K562 (cell line): ENCODE measurements around the gene CXCL9. TPM values are rescaled to one million over a fixed set of nuclear protein-coding genes. Genes with fewer than 3 reads are reported as not detected.

Experiments
- ELK1 ChIP-seq: sonication (generic); formaldehyde crosslinking; IDR thresholded peaks from 2 replicates; pipeline ENCODE4 v1.8.1; 2022; ENCODE audit warnings: missing genetic modification reagents
- FOXJ2 ChIP-seq: fragments of 200-800 bp; sonication (Bioruptor generic); IDR thresholded peaks from 2 replicates; pipeline ENCODE4 v1.6.1; 2016; ENCODE audit warnings: missing genetic modification characterization, missing compliant biosample characterization
- HNRNPK ChIP-seq: fragments of 200-400 bp; formaldehyde crosslinking; IDR thresholded peaks from one replicate; pipeline ENCODE4 v1.6.1; 2018; ENCODE audit warnings: mild to moderate bottlenecking, low read depth, low read length; ENCODE audit not compliant: poor library complexity, severe bottlenecking
- HNRNPUL1 ChIP-seq: fragments of 200-400 bp; formaldehyde crosslinking; IDR thresholded peaks from 2 replicates; pipeline ENCODE4 v1.6.1; 2017; ENCODE audit warnings: low read length
- MNT ChIP-seq, 2 experiments: fragments of 450-650 bp; conservative IDR thresholded peaks; 2 replicates each; pipeline ENCODE4 v1.6.1; 2017; ENCODE audit warnings: mild to moderate bottlenecking in 2 of 2, moderate library complexity in 2 of 2
- NFIX ChIP-seq: fragments of 250-450 bp; sonication (Bioruptor Pico); IDR thresholded peaks from 2 replicates; pipeline ENCODE4 v1.4.0; 2020; ENCODE audit warnings: low read depth, mild to moderate bottlenecking, moderate library complexity
- NFXL1 ChIP-seq: fragments of 450-650 bp; formaldehyde crosslinking; IDR thresholded peaks from 2 replicates; pipeline ENCODE4 v1.4.0; 2021; ENCODE audit warnings: mild to moderate bottlenecking
- SMAD4 ChIP-seq: fragments of 250-450 bp; sonication (Bioruptor Pico); conservative IDR thresholded peaks from 2 replicates; pipeline ENCODE4 v1.8.0; 2021; ENCODE audit warnings: inconsistent platforms, mild to moderate bottlenecking, moderate library complexity
- ZNF436 ChIP-seq: fragments of 250-450, 450-650 bp; sonication (Bioruptor Pico); formaldehyde crosslinking; IDR thresholded peaks from 2 replicates; pipeline ENCODE4 v1.7.0; 2020; ENCODE audit warnings: mild to moderate bottlenecking
- ZNF780A ChIP-seq: fragments of 250-450 bp; sonication (Bioruptor Pico); IDR thresholded peaks from 2 replicates; pipeline ENCODE4 v1.5.0; 2021; ENCODE audit warnings: mild to moderate bottlenecking
- polyA plus RNA-seq, 8 experiments: library from polyadenylated mRNA; depleted of rRNA in 4 of 8; stranded (reverse) in 5 of 8; unstranded in 3 of 8; fragments of >200 nt; fragmentation: Nextera tagmentation in 2 of 8; fragmentation: Illumina TruSeq in 1 of 8; extraction: Ambion mirVana in 2 of 8; extraction: Trizol in 1 of 8; gene quantifications; 2 replicates each; pipeline versions ENCODE4 v1.2.1 to v1.2.3, GENCODE V29; 2011 to 2014; ENCODE audit warnings: inconsistent platforms in 1 of 8, missing spikeins in 1 of 8
- total RNA-seq, 7 experiments: library from RNA; depleted of rRNA in 6 of 7; stranded (reverse); fragments of >200 nt in 6 of 7; fragmentation: Illumina TruSeq in 2 of 7; extraction: Trizol in 2 of 7; gene quantifications; 2 replicates each; pipeline versions ENCODE4 v1.2.1 to v1.2.3, GENCODE V29; 2011 to 2021; ENCODE audit warnings: low replicate concordance in 1 of 7

CXCL9 gene
- total and polyA plus RNA-seq, 9 of the 15 experiments (the other 6 are each of a cell fraction or from before 2014, with no cell fraction given) = not detected

- TF ChIP-seq MNT (conservative IDR thresholded peaks at IDR 0.05) (no peak), NFIX (CRISPR knock-in tag) (no peak), HNRNPK (no peak), ZNF436 (CRISPR knock-in tag) (no peak), NFXL1 (CRISPR knock-in tag) (no peak), SMAD4 (CRISPR knock-in tag) (no peak), ZNF780A (CRISPR knock-in tag) (no peak), ELK1 (no peak), HNRNPUL1 (no peak), FOXJ2 (no peak)
Observed at GRCh38 chr4:76055421-76055820, 48.1 kb upstream of the CXCL9 start (continued).
